ENCODE data around the gene RNF8. TPM values are rescaled to one million over a fixed set of nuclear protein-coding genes. Genes with fewer than 3 reads are reported as not detected.
A peak's percentile ranks its signal among the peaks of the same experiment; 100 is the strongest.

RNF8 gene
- total and polyA plus RNA-seq, 5 donors from 2014 or later, result 12.2 to 21.9 (median 15.1) TPM

DNA sequence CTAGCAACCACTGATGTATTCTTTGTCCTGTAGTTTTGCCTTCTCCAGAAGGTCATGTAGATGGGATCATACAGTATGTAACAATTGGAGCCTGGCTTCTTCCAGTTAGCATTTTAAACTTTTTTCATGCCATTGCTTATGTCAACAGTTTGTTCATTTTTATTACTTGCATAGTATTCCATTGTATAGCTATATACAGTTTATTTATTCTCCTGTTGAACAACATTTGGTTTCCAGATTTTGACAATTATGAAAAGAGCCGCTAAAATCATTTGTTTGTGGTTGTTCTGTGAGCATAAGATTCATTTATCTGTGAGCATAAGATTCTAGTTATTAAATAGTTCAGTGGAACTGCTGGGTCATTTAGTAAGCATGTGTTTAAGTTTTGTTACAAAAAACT is 55.7 kb downstream of the RNF8 start:
- no peaks in the 10 kb centered on the region for H3K36me3 Mint-ChIP-seq
- no peak overlapping the region for H3K27ac Mint-ChIP-seq

DNA sequence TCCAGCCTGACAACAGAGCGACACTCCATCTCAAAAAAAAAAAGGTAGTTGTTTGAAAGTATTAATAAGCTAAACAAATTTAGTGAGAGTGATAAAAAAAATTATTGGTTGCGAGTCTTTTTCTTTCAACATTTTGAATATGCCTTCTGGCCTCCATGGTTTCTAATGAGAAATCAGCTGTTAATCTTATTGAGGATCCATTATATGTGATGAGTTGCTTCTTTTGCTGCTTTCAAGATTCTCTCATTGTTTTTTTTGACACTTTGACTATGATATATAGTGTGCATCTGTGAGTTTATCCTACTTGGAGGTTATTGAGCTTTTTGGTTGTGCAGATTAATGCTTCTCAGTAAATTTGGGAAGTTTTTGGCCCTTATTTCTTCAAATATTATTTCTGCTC is 63.6 kb downstream of the RNF8 start:
- no peaks in the 10 kb centered on the region for H3K27me3 ChIP-seq (ENCODE audit: control insufficient read depth, insufficient read depth, low read length)
- peaks cover 0 to 1% (median 0%) of the 10 kb centered on the region in 7 donors for H3K9me3 Mint-ChIP-seq

More for the DNA sequence above, 55.7 kb downstream of the RNF8 start:
- peaks cover 6% of the 10 kb centered on the region for H3K27me3 ChIP-seq (ENCODE audit: control insufficient read depth, insufficient read depth, low read length)
- no peaks in the 10 kb centered on the region for H3K9me3 ChIP-seq (ENCODE audit: control insufficient read depth in 2 of 2, low read length in 2 of 2)
- no peaks in the 10 kb centered on the region for H3K36me3 ChIP-seq (ENCODE audit: control insufficient read depth, insufficient read depth, low read length)
- ATAC-seq (ENCODE audit: low read depth in 2 of 2) (no peak), DNase-seq (no peak)
- H3K4me1 ChIP-seq (ENCODE audit: control insufficient read depth, insufficient read depth, low read length, poor library complexity, severe bottlenecking), result no peaks in the 10 kb centered on the region
- H3K27me3 Mint-ChIP-seq, result peaks cover 26% of the 10 kb centered on the region
- H3K9me3 Mint-ChIP-seq, result peaks cover 0 to 2% (median 0%) of the 10 kb centered on the region in 7 donors
- H3K4me3 Mint-ChIP-seq, result no peak overlapping the region
- no peak overlapping the region for H3K4me3 ChIP-seq (ENCODE audit: low read depth, low read length)
- no peaks in the 10 kb centered on the region for H3K4me1 Mint-ChIP-seq
- H3K27ac ChIP-seq (ENCODE audit: insufficient read depth, low read length, poor library complexity, severe bottlenecking), result no peak overlapping the region

DNA sequence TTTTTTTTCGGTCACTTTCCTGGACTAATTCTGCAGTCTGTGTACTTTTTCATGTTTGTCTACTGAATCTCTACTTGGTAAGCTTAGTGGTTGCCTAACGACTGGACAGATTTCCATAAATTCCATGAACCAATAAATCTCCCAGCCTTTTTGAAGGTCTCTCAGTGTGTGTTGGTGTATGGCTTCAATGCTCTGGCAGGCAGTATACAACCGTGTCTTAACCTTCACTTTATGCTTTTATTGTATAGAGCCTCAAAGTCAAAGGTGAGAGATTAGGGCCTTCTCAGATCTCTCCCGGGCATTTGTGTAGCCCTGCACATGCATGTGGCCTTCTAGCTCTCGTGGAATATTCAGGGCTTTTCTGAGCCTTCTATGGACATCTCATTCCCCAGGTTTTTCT is 64.9 kb downstream of the RNF8 start:
- no peaks in the 10 kb centered on the region for H3K36me3 Mint-ChIP-seq
- Histone ChIP-seq H3K4me3 (ENCODE audit: low read depth, low read length) (no peak overlapping the region), H3K27ac (ENCODE audit: insufficient read depth, low read length, poor library complexity, severe bottlenecking) (no peak overlapping the region), H3K27me3 (ENCODE audit: control insufficient read depth, insufficient read depth, low read length) (no peaks in the 10 kb centered on the region), H3K36me3 (ENCODE audit: control insufficient read depth, insufficient read depth, low read length) (no peaks in the 10 kb centered on the region), H3K9me3 (ENCODE audit: control insufficient read depth in 2 of 2, low read length in 2 of 2) (no peaks in the 10 kb centered on the region), H3K4me1 (ENCODE audit: control insufficient read depth, insufficient read depth, low read length, poor library complexity, severe bottlenecking) (no peaks in the 10 kb centered on the region)
- H3K9me3 Mint-ChIP-seq, result peaks cover 0 to 1% (median 0%) of the 10 kb centered on the region in 7 donors
- H3K27ac Mint-ChIP-seq, result no peak overlapping the region
- H3K4me1 Mint-ChIP-seq, result no peaks in the 10 kb centered on the region
- ATAC-seq (ENCODE audit: low read depth in 2 of 2), result no peak
- H3K27me3 Mint-ChIP-seq, result peaks cover 5% of the 10 kb centered on the region
- no peak for DNase-seq
- H3K4me3 Mint-ChIP-seq, result no peak overlapping the region

More for the DNA sequence above, 63.6 kb downstream of the RNF8 start:
- DNase-seq (no peak), ATAC-seq (ENCODE audit: low read depth in 2 of 2) (no peak)
- H3K27ac ChIP-seq (ENCODE audit: insufficient read depth, low read length, poor library complexity, severe bottlenecking), result no peak overlapping the region
- Mint-ChIP-seq H3K27me3 (peaks cover 5% of the 10 kb centered on the region), H3K36me3 (no peaks in the 10 kb centered on the region), H3K4me3 (no peak overlapping the region), H3K27ac (no peak overlapping the region), H3K4me1 (no peaks in the 10 kb centered on the region)
- H3K4me1 ChIP-seq (ENCODE audit: control insufficient read depth, insufficient read depth, low read length, poor library complexity, severe bottlenecking), result no peaks in the 10 kb centered on the region
- no peaks in the 10 kb centered on the region for H3K36me3 ChIP-seq (ENCODE audit: control insufficient read depth, insufficient read depth, low read length)
- no peak overlapping the region for H3K4me3 ChIP-seq (ENCODE audit: low read depth, low read length)
- no peaks in the 10 kb centered on the region for H3K9me3 ChIP-seq (ENCODE audit: control insufficient read depth in 2 of 2, low read length in 2 of 2)

DNA sequence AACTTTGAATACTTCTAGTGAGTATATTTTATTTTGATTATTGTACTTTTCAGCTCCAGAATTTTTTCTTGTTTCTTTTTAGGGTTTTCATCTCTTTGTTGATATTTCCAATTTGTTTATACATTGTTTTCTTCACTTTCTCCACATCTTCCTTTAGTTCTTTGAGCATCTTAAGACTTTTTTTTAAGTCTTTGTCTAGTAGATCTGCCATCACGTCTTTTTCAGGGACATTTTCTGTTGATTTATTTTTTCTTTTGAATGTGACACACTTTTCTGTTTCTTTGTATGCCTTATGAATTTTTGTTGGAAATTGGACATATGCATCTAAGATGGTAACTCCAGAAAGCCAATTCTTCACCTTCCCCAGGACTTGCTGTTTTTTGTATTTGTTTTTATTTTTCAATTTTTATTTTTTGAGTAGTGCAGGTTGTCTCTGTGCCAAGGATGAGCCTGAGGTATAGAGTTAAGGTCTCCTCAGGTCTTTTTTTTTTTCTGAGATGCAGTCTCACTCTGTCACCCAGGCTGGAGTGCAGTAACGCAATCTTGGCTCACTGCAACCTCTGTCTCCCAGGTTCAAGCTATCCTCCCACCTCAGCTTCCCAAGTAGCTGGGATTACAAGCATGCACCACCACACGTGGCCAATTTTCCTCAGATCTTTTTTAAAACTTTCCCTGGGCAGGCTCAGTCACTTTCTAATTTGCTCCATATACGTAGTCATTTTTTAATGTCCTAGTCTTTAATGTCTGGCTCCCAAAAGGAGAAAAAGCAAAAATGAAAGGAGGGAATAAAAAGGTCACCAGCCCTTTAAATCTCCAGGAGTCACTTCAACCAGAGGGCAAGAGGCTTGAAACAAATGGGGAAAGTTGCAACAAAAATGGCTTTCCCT is 72.5 kb downstream of the RNF8 start:
- ATAC-seq (ENCODE audit: low read depth in 2 of 2) (no peak), DNase-seq (no peak)
- Histone ChIP-seq H3K4me1 (ENCODE audit: control insufficient read depth, insufficient read depth, low read length, poor library complexity, severe bottlenecking) (no peaks in the 10 kb centered on the region), H3K4me3 (ENCODE audit: low read depth, low read length) (no peak overlapping the region), H3K36me3 (ENCODE audit: control insufficient read depth, insufficient read depth, low read length) (no peaks in the 10 kb centered on the region), H3K27ac (ENCODE audit: insufficient read depth, low read length, poor library complexity, severe bottlenecking) (no peak overlapping the region), H3K27me3 (ENCODE audit: control insufficient read depth, insufficient read depth, low read length) (peaks cover 8% of the 10 kb centered on the region), H3K9me3 (ENCODE audit: control insufficient read depth in 2 of 2, low read length in 2 of 2) (no peaks in the 10 kb centered on the region)
- H3K27ac Mint-ChIP-seq, result no peak overlapping the region
- no peaks in the 10 kb centered on the region for H3K36me3 Mint-ChIP-seq
- H3K9me3 Mint-ChIP-seq, result peaks cover 0 to 5% (median 0%) of the 10 kb centered on the region in 7 donors
- H3K4me1 Mint-ChIP-seq, result peaks cover 0 to 6% (median 0%) of the 10 kb centered on the region in 4 donors
- peaks cover 22% of the 10 kb centered on the region for H3K27me3 Mint-ChIP-seq
- H3K4me3 Mint-ChIP-seq, result no peak overlapping the region

DNA sequence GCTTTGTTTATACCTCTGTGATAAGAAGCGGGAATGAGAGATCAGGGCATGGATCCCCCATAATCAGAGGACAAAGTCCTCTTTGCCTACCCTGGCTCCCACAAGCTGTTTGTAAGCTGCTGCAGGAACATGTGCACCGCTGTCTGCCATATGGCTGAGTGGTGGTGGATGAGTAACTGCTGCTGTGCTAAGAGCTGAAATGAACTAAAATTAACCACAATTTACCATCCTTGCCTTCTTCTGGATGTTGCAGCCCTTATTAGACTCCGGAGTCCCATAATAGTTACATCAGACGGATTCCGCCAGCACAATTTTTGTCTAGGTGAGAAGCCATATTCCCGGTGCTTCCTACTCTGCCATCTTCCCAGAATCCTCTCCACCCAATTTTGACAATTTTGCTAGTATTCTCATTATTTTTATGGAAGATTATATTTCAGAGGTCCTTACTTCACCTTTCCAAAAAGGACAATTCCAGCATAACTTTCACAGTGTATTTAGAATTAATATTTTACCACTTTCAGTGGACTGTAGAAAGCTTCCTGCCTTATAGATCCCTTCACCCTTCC is 73.2 kb downstream of the RNF8 start:
- no peak overlapping the region for H3K27ac ChIP-seq (ENCODE audit: insufficient read depth, low read length, poor library complexity, severe bottlenecking)
- Mint-ChIP-seq H3K27me3 (peaks cover 22% of the 10 kb centered on the region), H3K9me3 (peaks cover 0 to 5% (median 0%) of the 10 kb centered on the region in 7 donors), H3K27ac (no peak overlapping the region), H3K4me1 (peaks cover 0 to 7% (median 1%) of the 10 kb centered on the region in 4 donors), H3K4me3 (no peak overlapping the region), H3K36me3 (no peaks in the 10 kb centered on the region)
- H3K27me3 ChIP-seq (ENCODE audit: control insufficient read depth, insufficient read depth, low read length), result peaks cover 8% of the 10 kb centered on the region
- H3K4me3 ChIP-seq (ENCODE audit: low read depth, low read length), result no peak overlapping the region
- H3K4me1 ChIP-seq (ENCODE audit: control insufficient read depth, insufficient read depth, low read length, poor library complexity, severe bottlenecking), result no peaks in the 10 kb centered on the region
- ATAC-seq (ENCODE audit: low read depth in 2 of 2) (no peak), DNase-seq (no peak)
- H3K9me3 ChIP-seq (ENCODE audit: control insufficient read depth in 2 of 2, low read length in 2 of 2), result no peaks in the 10 kb centered on the region
- H3K36me3 ChIP-seq (ENCODE audit: control insufficient read depth, insufficient read depth, low read length), result no peaks in the 10 kb centered on the region

DNA sequence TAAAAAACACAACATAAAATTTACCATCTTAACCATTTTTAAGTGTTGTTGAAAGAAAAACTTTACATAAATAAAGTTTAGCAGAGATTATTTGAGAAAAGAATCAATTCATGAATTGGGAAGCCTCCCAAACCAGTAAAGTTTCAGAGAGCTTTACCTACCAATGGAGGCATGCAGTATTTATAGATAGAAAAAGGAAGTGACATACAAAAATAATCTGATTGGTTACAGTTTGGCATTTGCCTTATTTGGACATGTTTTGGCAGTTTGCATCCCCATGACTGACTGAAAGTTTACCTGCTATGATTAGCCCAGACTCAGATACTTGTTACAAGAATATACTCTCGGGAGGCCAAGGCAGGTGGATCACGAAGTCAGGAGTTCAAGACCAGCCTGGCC is 75.6 kb downstream of the RNF8 start:
- H3K9me3 ChIP-seq (ENCODE audit: control insufficient read depth in 2 of 2, low read length in 2 of 2), result no peaks in the 10 kb centered on the region
- Mint-ChIP-seq H3K4me3 (peak overlapping the region in 1 of 4 donors; percentile 11), H3K36me3 (no peaks in the 10 kb centered on the region), H3K27ac (no peak overlapping the region), H3K4me1 (peaks cover 9 to 28% (median 17%) of the 10 kb centered on the region in 4 donors), H3K27me3 (peaks cover 30% of the 10 kb centered on the region), H3K9me3 (peaks cover 0 to 5% (median 0%) of the 10 kb centered on the region in 7 donors)
- peaks cover 8% of the 10 kb centered on the region for H3K27me3 ChIP-seq (ENCODE audit: control insufficient read depth, insufficient read depth, low read length)
- peaks cover 15% of the 10 kb centered on the region for H3K4me1 ChIP-seq (ENCODE audit: control insufficient read depth, insufficient read depth, low read length, poor library complexity, severe bottlenecking)
- H3K27ac ChIP-seq (ENCODE audit: insufficient read depth, low read length, poor library complexity, severe bottlenecking), result no peak overlapping the region
- ATAC-seq (ENCODE audit: low read depth in 2 of 2) (no peak), DNase-seq (peak in 1 of 3 donors; percentile 24)
- H3K36me3 ChIP-seq (ENCODE audit: control insufficient read depth, insufficient read depth, low read length), result no peaks in the 10 kb centered on the region
- H3K4me3 ChIP-seq (ENCODE audit: low read depth, low read length), result no peak overlapping the region

DNA sequence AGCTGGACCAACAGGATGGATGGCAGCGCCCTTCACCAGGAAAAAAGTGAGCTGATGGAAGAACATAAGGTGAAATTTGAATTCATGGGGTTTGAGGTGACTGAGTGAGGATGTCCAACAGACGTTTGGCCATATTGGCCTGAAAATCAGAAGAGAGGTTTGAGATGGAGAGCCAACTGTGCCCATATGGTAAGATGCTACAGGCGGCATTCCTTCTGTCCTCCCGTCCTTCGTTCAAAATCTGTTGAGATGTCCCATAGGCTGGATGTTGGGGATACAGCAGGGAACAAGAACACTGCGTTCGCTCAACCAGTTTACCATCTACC is 78.8 kb downstream of the RNF8 start:
- no peaks in the 10 kb centered on the region for H3K9me3 ChIP-seq (ENCODE audit: control insufficient read depth in 2 of 2, low read length in 2 of 2)
- peak overlapping the region; percentile 92 for H3K4me3 ChIP-seq (ENCODE audit: low read depth, low read length)
- H3K36me3 ChIP-seq (ENCODE audit: control insufficient read depth, insufficient read depth, low read length), result peaks cover 19% of the 10 kb centered on the region
- peaks cover 6% of the 10 kb centered on the region for H3K27me3 ChIP-seq (ENCODE audit: control insufficient read depth, insufficient read depth, low read length)
- H3K4me1 ChIP-seq (ENCODE audit: control insufficient read depth, insufficient read depth, low read length, poor library complexity, severe bottlenecking), result peaks cover 27% of the 10 kb centered on the region
- Mint-ChIP-seq H3K4me3 (peak overlapping the region; percentile 95 to 97 (median 96)), H3K9me3 (peaks cover 0 to 5% (median 0%) of the 10 kb centered on the region in 7 donors), H3K4me1 (peaks cover 17 to 49% (median 31%) of the 10 kb centered on the region in 4 donors), H3K27ac (peak overlapping the region; percentile 79 to 95 (median 94)), H3K27me3 (peaks cover 12% of the 10 kb centered on the region), H3K36me3 (peaks cover 15% of the 10 kb centered on the region)
- DNase-seq (no peak), ATAC-seq (ENCODE audit: low read depth in 2 of 2) (no peak)
- peak overlapping the region; percentile 92 for H3K27ac ChIP-seq (ENCODE audit: insufficient read depth, low read length, poor library complexity, severe bottlenecking)
